SW480 (cell line): ENCODE results near the gene CEMIP.

Experiments
- DNase-seq: peaks from one replicate; pipeline ENCODE4 v3.0.0-alpha.2; 2016; ENCODE audit warnings: low spot score

The CEMIP gene

GRCh38 chr15:80850941-80851451, 71.8 kb downstream of the CEMIP start:
- DNase-seq: no peak

- DNase-seq: no peak
Observed at GRCh38 chr15:80852676-80853075, 73.5 kb downstream of the CEMIP start.

GRCh38 chr15:80854104-80854503, 74.9 kb downstream of the CEMIP start:
- DNase-seq: no peak

DNA sequence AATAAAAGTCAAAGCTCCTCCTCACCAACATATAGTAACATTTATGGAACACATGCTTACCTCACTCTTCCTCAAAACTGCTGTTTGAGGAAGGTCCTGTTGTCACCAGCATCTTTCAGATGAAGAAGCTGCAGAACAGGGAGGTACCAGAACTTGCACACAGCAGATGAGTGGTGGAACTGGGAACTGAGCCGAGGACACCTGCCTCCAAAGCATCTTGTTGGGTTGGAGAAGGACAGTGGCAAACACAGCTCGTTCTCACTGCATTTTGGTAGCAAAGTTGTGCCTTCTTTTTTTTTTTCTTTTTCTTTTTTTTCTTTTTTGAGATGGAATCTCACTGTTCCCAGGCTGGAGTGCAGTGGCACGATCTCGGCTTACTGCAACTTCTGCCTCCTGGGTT, 76.0 kb downstream of the CEMIP start:
- no peak for DNase-seq

DNA sequence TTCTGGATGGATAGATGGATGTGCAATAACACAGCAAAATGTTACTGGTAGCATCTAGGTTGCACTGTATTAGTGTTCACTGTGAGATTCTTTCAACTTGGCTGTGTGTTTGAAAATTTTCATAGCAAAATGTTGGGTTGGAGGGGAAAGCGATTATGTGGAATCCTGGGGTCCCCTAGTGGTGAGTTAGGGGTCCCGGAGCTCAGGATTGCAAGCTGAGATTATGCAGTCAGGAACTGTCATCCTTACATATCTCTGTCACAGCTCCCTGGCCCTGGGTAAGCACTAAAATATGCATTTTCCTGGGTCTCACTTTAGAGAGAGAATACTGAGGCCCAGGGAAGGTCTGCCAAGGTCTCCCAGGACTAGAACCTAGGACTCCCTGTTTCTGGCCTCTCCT, 77.2 kb downstream of the CEMIP start:
- no peak for DNase-seq

DNA sequence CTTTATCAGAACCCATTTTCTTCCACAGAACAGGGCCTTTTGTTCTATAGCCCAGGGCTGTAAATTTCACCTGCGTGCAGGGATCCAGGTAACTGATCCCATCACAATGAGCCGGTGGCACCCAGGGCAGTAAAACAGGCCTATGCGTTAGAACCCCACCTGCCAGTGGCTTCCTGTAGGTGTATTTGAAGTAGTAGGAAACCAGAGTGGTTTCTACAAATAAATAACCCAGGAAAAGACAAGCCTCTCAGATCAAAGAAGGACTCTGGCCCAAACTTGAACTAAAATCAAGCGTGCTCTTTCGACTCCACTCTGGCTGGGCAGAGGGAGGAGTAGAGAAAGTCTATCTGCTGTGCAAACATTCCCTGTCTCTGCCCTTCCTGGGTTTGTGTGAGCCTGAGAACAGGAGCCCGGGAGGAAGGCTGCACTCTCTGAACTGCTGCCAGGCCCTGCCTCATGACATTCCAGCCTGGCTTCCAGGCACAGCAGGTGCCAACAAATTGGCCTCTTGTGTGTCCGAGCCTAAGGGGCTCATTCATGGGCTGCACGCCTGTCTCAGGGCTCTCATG, 77.7 kb downstream of the CEMIP start:
- peak; percentile 95 for DNase-seq

DNA sequence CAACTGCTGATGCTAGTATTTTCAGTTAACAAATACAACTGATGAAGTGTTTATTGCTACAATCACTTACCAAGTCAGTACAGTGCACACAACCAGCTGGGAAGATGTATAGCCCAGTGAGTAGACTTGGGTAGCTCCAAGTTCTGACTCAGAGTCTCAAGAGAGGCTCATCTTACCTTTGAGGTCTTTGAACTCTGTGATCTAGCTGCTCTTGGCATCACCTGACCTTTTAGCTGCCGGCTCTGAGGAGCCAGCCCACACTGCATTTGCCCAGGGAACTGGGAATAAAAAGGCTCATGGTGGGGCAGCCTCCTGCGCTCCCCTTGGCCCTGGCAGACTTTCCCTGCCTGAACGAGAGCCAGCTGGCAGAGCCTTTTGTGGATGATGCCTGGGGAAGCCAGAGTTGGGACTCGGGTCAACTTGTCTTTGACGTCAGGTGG, 82.6 kb downstream of the CEMIP start:
- DNase-seq: no peak

GRCh38 chr15:80864666-80865065, 85.5 kb downstream of the CEMIP start:
- no peak for DNase-seq

GRCh38 chr15:80866936-80867335, 87.8 kb downstream of the CEMIP start:
- DNase-seq: no peak

DNA sequence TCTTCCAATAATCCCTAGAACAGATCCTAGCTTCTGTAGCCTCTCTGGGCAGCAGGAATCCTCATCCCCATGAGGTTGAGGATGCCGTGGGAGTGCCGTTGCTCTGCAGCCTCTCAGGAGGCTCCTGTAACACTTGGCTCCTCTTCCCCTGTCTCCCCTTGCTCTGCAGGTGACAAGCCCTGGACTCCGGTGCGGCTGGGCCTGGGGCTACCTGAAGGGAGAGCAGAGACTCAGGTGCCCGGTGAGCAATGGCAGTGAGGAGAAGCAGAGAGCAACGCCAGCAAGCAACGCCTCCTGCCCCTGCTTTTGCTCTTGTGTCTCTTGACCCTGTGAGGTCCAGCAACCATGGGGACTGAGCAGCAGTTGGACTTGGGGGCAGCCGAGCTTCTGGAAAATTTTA, 91.2 kb downstream of the CEMIP start:
- no peak for DNase-seq

DNA sequence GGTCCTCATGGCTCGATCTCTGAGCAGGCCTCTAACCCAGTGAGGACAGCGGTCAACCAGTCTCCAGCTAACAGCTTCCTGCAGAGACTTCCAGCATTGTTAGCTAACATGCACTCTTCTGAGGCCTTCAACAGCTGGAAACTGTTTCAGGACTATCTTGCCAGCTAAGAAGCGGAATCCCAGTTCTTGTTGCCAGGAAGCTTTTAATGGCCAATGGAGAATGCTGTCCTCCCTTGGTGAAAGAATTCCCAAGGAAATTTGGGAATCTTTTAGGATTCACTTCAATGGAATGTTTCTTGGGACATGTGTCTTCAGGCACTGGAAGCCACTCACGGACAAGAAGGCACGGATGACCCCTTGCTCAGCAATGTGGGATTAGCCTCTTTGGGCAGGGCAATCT, 91.7 kb downstream of the CEMIP start:
- DNase-seq: no peak

- DNase-seq: no peak
Observed at GRCh38 chr15:80871858-80872257, 92.7 kb downstream of the CEMIP start.

DNA sequence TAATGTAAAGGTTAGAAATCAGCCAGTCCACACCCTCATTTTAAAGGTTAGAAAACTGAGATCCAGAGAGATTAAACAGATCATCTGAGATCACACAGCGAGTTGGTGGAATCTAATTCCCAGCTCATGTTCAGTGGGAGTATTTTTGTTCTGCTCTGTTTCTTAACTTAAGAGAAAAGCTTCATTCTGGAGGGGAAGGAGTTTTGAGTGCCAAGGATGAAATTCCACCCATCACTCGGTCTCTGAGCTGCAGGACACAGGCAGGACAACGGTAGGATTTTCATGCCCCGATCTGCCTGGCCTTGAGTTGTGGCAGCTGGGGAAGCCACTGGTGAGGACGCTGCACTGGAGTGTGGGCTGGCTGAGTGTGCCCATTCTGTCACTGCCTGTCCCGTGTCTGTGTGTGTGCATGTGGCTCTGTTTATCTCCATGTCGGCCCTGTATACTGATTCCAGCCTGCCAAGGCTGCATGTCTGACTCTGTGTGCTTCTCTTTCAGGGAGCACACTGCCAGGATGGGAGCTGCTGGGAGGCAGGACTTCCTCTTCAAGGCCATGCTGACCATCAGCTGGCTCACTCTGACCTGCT, 94.3 kb downstream of the CEMIP start:
- DNase-seq: no peak

- no peak for DNase-seq
Observed at GRCh38 chr15:80875568-80876347, 96.6 kb downstream of the CEMIP start.

DNA sequence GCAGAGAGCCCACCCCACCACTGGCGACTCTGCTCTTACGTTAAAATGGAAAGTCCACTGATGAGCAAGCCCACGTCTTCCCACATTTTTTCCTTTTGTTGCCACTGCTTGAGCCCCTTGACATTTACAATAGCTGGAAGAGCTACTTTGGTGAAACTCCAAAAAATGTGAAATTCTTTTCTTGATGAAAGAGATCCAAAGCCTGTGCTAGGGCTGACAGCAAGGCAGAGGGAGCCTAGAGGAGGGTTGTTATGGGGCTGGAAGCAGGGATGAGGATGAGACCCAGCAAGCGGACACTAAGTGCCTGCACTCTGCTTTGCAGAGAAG, 97.1 kb downstream of the CEMIP start:
- DNase-seq: no peak

DNA sequence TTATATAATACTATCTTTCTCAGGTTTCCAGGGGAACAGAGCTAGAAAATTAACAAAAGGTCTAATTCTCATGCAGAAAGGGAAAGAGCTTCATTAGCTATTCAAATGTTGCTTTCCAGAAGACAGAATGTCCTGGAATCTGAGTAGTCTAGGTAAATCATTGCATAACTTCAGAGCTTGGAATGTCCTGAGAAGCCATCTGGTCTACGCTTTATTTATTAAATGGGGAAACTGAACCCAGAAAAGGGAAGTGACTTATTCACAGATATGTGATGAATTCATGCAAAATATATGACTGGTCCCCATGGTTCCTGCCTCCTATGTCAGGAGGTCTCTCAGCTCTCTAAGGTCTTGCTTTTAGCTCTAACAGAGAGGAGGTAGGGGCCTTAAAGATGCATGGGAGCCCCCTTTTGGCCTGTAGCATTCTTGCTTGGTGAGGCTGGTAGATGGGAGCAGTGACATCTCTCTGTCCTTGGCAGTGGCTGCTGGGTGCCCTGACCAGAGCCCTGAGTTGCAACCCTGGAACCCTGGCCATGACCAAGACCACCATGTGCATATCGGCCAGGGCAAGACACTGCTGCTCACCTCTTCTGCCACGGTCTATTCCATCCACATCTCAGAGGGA, 99.2 kb downstream of the CEMIP start:
- no peak for DNase-seq

DNA sequence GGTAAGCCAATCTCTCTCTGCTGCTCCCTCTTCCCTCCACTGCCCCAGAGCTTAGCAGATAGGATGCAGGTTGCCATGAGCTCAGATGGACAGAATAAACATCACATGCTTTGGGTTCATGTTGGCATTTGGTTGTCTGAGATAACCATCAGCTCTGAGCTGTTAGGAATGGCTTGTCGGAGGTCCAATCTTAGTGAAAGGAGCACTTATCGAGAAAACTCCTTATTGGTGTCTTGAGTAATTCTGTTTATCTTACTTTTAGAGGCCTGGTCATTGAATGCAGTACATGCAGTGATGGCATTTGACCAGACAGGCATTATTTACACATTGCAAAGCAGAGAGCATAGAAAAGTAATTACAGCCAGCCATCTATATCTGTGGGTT, 99.7 kb downstream of the CEMIP start:
- DNase-seq: no peak

DNA sequence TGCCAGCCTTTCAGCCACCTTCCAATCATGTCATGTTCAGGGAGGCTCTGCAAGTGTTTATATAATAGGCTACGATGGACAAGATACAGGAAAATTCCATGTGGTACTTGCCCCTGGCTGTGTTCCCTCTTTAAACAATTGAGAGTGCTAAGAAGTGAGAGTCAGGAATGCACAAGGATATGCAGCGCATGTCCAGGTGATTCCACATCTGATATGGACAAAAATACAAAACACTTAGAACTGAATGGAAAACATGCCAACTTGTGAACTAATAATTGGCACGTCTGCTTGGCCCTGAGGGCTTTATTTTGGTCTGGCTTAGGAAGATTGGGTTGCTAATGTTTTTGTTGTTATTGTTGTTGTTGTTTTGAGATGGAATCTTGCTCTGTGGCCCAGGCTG, 100.9 kb downstream of the CEMIP start:
- no peak for DNase-seq

DNA sequence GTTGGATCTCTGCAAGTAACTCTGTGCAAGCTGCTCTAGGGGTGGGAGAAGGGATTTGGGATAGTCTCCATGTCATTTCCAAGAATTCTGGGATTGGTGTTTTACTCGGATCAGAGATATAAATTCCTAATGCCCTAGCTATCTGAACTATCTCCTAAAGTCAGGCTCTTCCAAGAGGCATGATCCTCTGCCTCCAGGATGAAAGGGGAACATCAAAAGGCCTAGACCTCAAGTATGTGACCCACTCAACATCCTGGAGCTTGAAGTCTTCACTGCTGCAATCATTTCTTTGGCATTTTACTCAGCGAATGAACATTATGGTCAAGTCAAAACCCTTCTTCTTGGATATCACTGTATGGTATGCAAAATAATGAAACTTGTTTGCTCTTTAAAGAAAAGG, 104.5 kb downstream of the CEMIP start:
- peak; percentile 47 for DNase-seq

DNA sequence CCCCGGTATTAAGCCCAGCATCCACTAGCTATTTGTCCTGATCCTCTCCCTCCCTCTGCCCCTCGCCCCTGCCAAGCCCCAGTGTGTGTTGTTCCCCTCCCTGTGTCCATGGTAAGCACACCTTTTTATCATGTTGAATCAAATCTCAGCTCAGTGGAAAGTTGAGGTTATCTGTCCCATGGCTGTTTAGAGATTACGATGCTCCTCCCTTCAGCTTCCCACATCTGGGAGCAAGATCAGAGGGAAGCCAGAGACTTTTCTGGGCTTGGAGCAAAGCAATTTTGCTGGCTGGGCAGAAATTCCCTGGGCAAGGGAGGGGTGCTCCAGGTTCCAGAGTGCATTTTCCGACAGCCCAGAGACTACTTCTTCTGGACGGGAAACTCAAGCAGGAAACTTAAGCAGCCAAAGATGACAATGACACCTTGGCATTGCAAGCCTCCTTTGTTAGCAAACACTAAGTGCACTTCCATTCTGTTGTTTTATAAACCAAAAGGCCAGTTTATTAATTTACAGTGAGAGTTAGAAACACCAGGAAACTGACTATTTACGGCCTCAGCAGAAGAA, 105.9 kb downstream of the CEMIP start:
- DNase-seq: no peak

DNA sequence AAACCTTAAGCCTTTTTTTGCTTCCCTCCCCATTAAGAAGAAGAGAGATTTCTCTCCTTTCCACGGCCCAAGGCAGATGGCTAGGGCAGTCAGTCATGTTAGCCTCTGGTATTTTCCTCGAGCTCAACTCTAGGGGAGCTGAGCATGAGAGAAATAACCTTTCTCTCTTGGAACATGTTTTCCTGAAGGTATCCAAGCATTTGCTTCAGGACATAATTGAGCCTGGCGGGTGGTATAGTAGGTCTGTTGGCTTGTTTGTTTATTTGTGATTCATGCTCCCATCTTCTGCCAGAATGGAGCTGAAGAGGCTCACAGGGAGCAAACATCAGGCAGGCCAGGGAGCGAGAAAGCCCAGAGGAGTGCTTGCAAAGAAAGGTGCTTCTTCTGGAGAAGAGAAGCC, 108.0 kb downstream of the CEMIP start:
- no peak for DNase-seq

DNA sequence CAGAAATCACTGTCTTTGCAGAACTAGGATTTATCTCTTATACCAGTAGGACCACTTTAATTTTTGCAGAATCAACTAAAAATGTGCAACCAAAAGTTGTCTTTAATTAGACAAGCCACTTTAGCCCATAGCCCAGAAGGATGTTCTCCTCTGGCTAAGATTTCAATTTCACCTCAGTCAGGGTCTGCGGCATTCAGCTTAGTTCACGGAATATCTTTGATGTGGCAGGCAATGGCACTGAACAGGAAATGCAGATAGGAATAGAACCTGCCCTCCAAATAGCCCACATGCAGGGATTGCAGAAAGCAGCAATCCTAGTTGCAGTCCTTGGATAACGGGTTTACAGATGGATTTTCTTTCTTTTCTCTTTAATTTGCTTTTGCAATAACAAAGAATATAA, 109.7 kb downstream of the CEMIP start:
- no peak for DNase-seq
